ENCODE data around the gene TMEM198.

TMEM198 gene

GRCh38 chr2:219544567-219544966, 739 bp downstream of the TMEM198 start:
- no peak for DNase-seq (ENCODE audit: low read depth in 2 of 2)

GRCh38 chr2:219545295-219545942, 1.6 kb downstream of the TMEM198 start:
- no peak for DNase-seq (ENCODE audit: low read depth in 2 of 2)

- DNase-seq (ENCODE audit: low read depth in 2 of 2), result no peak
Observed at GRCh38 chr2:219545943-219546352, 2.1 kb downstream of the TMEM198 start.

- no peak for DNase-seq (ENCODE audit: low read depth in 2 of 2)
Observed at GRCh38 chr2:219547621-219548020, 3.8 kb downstream of the TMEM198 start.

- DNase-seq (ENCODE audit: low read depth in 2 of 2), result no peak
Observed at GRCh38 chr2:219548990-219549389, 5.2 kb downstream of the TMEM198 start.

- DNase-seq (ENCODE audit: low read depth in 2 of 2), result no peak
Observed at GRCh38 chr2:219549619-219550018, 5.8 kb downstream of the TMEM198 start.

GRCh38 chr2:219551441-219552381, 7.9 kb downstream of the TMEM198 start:
- DNase-seq (ENCODE audit: low read depth in 2 of 2), result no peak

- DNase-seq (ENCODE audit: low read depth in 2 of 2), result peak in 1 of 2 experiments; percentile 42
Observed at GRCh38 chr2:219552382-219553167, 8.7 kb downstream of the TMEM198 start.

- DNase-seq (ENCODE audit: low read depth in 2 of 2), result no peak
Observed at GRCh38 chr2:219553168-219553417, 9.3 kb downstream of the TMEM198 start.

GRCh38 chr2:219553463-219553963, 9.7 kb downstream of the TMEM198 start:
- DNase-seq (ENCODE audit: low read depth in 2 of 2), result no peak

- DNase-seq (ENCODE audit: low read depth in 2 of 2), result no peak
Observed at GRCh38 chr2:219554350-219554749, 10.5 kb downstream of the TMEM198 start.

- DNase-seq (ENCODE audit: low read depth in 2 of 2), result no peak
Observed at GRCh38 chr2:219555956-219556355, 12.1 kb downstream of the TMEM198 start.

- no peak for DNase-seq (ENCODE audit: low read depth in 2 of 2)
Observed at GRCh38 chr2:219556413-219556812, 12.6 kb downstream of the TMEM198 start.

- no peak for DNase-seq (ENCODE audit: low read depth in 2 of 2)
Observed at GRCh38 chr2:219557320-219557719, 13.5 kb downstream of the TMEM198 start.

- no peak for DNase-seq (ENCODE audit: low read depth in 2 of 2)
Observed at GRCh38 chr2:219557791-219558785, 14.3 kb downstream of the TMEM198 start.

- no peak for DNase-seq (ENCODE audit: low read depth in 2 of 2)
Observed at GRCh38 chr2:219559156-219559915, 15.5 kb downstream of the TMEM198 start.

GRCh38 chr2:219560037-219560892, 16.4 kb downstream of the TMEM198 start:
- no peak for DNase-seq (ENCODE audit: low read depth in 2 of 2)

- no peak for DNase-seq (ENCODE audit: low read depth in 2 of 2)
Observed at GRCh38 chr2:219560893-219561178, 17.0 kb downstream of the TMEM198 start.

- DNase-seq (ENCODE audit: low read depth in 2 of 2), result no peak
Observed at GRCh38 chr2:219561179-219562048, 17.6 kb downstream of the TMEM198 start.
